GM20000 (cell line): ENCODE measurements around the gene C2orf76.

ENCODE experiments used
- DNase-seq: peaks from one replicate; pipeline ENCODE4 v3.0.0; 2012; ENCODE audit warnings: low spot score
- CTCF ChIP-seq: IDR thresholded peaks from 2 replicates; pipeline ENCODE4 v1.5.1; 2012; ENCODE audit warnings: mild to moderate bottlenecking, control low read depth; ENCODE audit errors: extremely low read depth, missing control alignments

Gene C2orf76

GRCh38 chr2:119291588-119292167 lies 75.0 kb downstream of the C2orf76 start:
- no peak for TF ChIP-seq CTCF
- DNase-seq = no peak

GRCh38 chr2:119290859-119291587 lies 75.6 kb downstream of the C2orf76 start:
- no peak for TF ChIP-seq CTCF
- DNase-seq = peak; percentile 78

- no peak for DNase-seq
- TF ChIP-seq CTCF = no peak
Observed at GRCh38 chr2:119289642-119290041, 77.0 kb downstream of the C2orf76 start.

GRCh38 chr2:119289093-119289492 lies 77.5 kb downstream of the C2orf76 start:
- no peak for TF ChIP-seq CTCF
- no peak for DNase-seq

- no peak for TF ChIP-seq CTCF
- no peak for DNase-seq
Observed at GRCh38 chr2:119288576-119288975, 78.1 kb downstream of the C2orf76 start.

- DNase-seq = no peak
- TF ChIP-seq CTCF = no peak
Observed at GRCh38 chr2:119286661-119287060, 80.0 kb downstream of the C2orf76 start.

- DNase-seq = no peak
- TF ChIP-seq CTCF = no peak
Observed at GRCh38 chr2:119283873-119284331, 82.7 kb downstream of the C2orf76 start.
